ENCODE data around the gene GALK1.

GALK1 gene

GRCh38 chr17:75743625-75744206 lies 21.3 kb downstream of the GALK1 start:
- Histone ChIP-seq H3K4me3 (ENCODE audit: low read length, poor library complexity, severe bottlenecking) (no peak overlapping the region), H3K79me2 (ENCODE audit: insufficient read depth, low read length) (no peaks in the 10 kb centered on the region), H3F3A (ENCODE audit: low read depth) (no peaks in the 10 kb centered on the region), H3K36me3 (ENCODE audit: insufficient read depth, low read length) (no peaks in the 10 kb centered on the region), H3K4me1 (ENCODE audit: insufficient read depth, low read length, poor library complexity, severe bottlenecking) (no peaks in the 10 kb centered on the region), H3K27me3 (ENCODE audit: insufficient read depth, low read length, poor library complexity, severe bottlenecking) (no peaks in the 10 kb centered on the region), H3K9me3 (ENCODE audit: insufficient read depth, low read depth, low read length) (no peaks in the 10 kb centered on the region), H3K9me2 (replicated peaks; ENCODE audit: low read depth, low read length) (no peaks in the 10 kb centered on the region), H4K20me1 (ENCODE audit: insufficient read depth, low read length, poor library complexity, severe bottlenecking) (no peaks in the 10 kb centered on the region), H3K4me2 (ENCODE audit: low read depth, low read length, poor library complexity, severe bottlenecking) (no peak overlapping the region), H3K9ac (ENCODE audit: low read depth, low read length, poor library complexity, severe bottlenecking) (no peak overlapping the region), H2AFZ (ENCODE audit: low read length) (no peak overlapping the region)
- TF ChIP-seq EZH2phosphoT487 (IDR thresholded peaks at IDR 0.05; ENCODE audit: borderline replicate concordance), result no peak
- TF ChIP-seq CTCF (conservative IDR thresholded peaks at IDR 0.05; ENCODE audit: low read length), result no peak

- no peak overlapping the region for H3K4me3 ChIP-seq (ENCODE audit: low read length, poor library complexity, severe bottlenecking)
- H3F3A ChIP-seq (ENCODE audit: low read depth), result no peaks in the 10 kb centered on the region
- no peaks in the 10 kb centered on the region for H3K27me3 ChIP-seq (ENCODE audit: insufficient read depth, low read length, poor library complexity, severe bottlenecking)
- TF ChIP-seq CTCF (conservative IDR thresholded peaks at IDR 0.05; ENCODE audit: low read length) (no peak), EZH2phosphoT487 (IDR thresholded peaks at IDR 0.05; ENCODE audit: borderline replicate concordance) (no peak)
- no peaks in the 10 kb centered on the region for H3K79me2 ChIP-seq (ENCODE audit: insufficient read depth, low read length)
- H2AFZ ChIP-seq (ENCODE audit: low read length), result no peak overlapping the region
- no peaks in the 10 kb centered on the region for H3K9me3 ChIP-seq (ENCODE audit: insufficient read depth, low read depth, low read length)
- no peak overlapping the region for H3K9ac ChIP-seq (ENCODE audit: low read depth, low read length, poor library complexity, severe bottlenecking)
- H3K9me2 ChIP-seq (replicated peaks; ENCODE audit: low read depth, low read length), result no peaks in the 10 kb centered on the region
- H4K20me1 ChIP-seq (ENCODE audit: insufficient read depth, low read length, poor library complexity, severe bottlenecking), result no peaks in the 10 kb centered on the region
- no peaks in the 10 kb centered on the region for H3K36me3 ChIP-seq (ENCODE audit: insufficient read depth, low read length)
- no peak overlapping the region for H3K4me2 ChIP-seq (ENCODE audit: low read depth, low read length, poor library complexity, severe bottlenecking)
- H3K4me1 ChIP-seq (ENCODE audit: insufficient read depth, low read length, poor library complexity, severe bottlenecking), result no peaks in the 10 kb centered on the region
Measured at GRCh38 chr17:75742337-75742736, 22.7 kb downstream of the GALK1 start.

- no peak overlapping the region for H3K9ac ChIP-seq (ENCODE audit: low read depth, low read length, poor library complexity, severe bottlenecking)
Measured at GRCh38 chr17:75740631-75741077, 24.3 kb downstream of the GALK1 start.

More at GRCh38 chr17:75740631-75741077, 24.3 kb downstream of the GALK1 start:
- Histone ChIP-seq H3K36me3 (ENCODE audit: insufficient read depth, low read length) (no peaks in the 10 kb centered on the region), H3K4me1 (ENCODE audit: insufficient read depth, low read length, poor library complexity, severe bottlenecking) (no peaks in the 10 kb centered on the region), H3K79me2 (ENCODE audit: insufficient read depth, low read length) (no peaks in the 10 kb centered on the region), H2AFZ (ENCODE audit: low read length) (no peak overlapping the region), H3F3A (ENCODE audit: low read depth) (no peaks in the 10 kb centered on the region), H3K4me3 (ENCODE audit: low read length, poor library complexity, severe bottlenecking) (no peak overlapping the region), H3K4me2 (ENCODE audit: low read depth, low read length, poor library complexity, severe bottlenecking) (no peak overlapping the region), H3K9me2 (replicated peaks; ENCODE audit: low read depth, low read length) (no peaks in the 10 kb centered on the region), H3K27me3 (ENCODE audit: insufficient read depth, low read length, poor library complexity, severe bottlenecking) (no peaks in the 10 kb centered on the region), H4K20me1 (ENCODE audit: insufficient read depth, low read length, poor library complexity, severe bottlenecking) (no peaks in the 10 kb centered on the region), H3K9me3 (ENCODE audit: insufficient read depth, low read depth, low read length) (no peaks in the 10 kb centered on the region)
- TF ChIP-seq EZH2phosphoT487 (IDR thresholded peaks at IDR 0.05; ENCODE audit: borderline replicate concordance), result no peak
- TF ChIP-seq CTCF (conservative IDR thresholded peaks at IDR 0.05; ENCODE audit: low read length), result no peak

Data from Loucy (cell line).